A172 (cell line): ENCODE measurements around the gene SLC16A8. TPM values are rescaled to one million over a fixed set of nuclear protein-coding genes. Genes with fewer than 3 reads are reported as not detected.
"Not testable (repeated sequence)": the region's sequence is repeated elsewhere in the genome, so short reads cannot be mapped to it uniquely, and the experiment has no call there.

Source experiments
- DNase-seq: peaks from one replicate; pipeline ENCODE4 v3.0.0-alpha.2; 2015; ENCODE audit warnings: low spot score
- total RNA-seq: library from RNA; depleted of rRNA; stranded (reverse); fragments of >200 nt; shearing (Covaris generic); gene quantifications from 2 replicates; pipeline ENCODE4 v1.2.3, GENCODE V29; 2014; rRNA removed

The SLC16A8 gene, protein sequence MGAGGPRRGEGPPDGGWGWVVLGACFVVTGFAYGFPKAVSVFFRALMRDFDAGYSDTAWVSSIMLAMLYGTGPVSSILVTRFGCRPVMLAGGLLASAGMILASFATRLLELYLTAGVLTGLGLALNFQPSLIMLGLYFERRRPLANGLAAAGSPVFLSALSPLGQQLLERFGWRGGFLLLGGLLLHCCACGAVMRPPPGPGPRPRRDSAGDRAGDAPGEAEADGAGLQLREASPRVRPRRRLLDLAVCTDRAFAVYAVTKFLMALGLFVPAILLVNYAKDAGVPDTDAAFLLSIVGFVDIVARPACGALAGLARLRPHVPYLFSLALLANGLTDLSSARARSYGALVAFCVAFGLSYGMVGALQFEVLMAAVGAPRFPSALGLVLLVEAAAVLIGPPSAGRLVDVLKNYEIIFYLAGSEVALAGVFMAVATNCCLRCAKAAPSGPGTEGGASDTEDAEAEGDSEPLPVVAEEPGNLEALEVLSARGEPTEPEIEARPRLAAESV
- total RNA-seq = not detected in 2 replicates

- no peak for DNase-seq
These were observed at the start of gene SLC16A8 for GRCh38 chr22:38083931-38084631. SLC16A8 (minus strand) TSS chr22:38084184; CDS start chr22:38082873, 1,311 bp downstream.

DNA sequence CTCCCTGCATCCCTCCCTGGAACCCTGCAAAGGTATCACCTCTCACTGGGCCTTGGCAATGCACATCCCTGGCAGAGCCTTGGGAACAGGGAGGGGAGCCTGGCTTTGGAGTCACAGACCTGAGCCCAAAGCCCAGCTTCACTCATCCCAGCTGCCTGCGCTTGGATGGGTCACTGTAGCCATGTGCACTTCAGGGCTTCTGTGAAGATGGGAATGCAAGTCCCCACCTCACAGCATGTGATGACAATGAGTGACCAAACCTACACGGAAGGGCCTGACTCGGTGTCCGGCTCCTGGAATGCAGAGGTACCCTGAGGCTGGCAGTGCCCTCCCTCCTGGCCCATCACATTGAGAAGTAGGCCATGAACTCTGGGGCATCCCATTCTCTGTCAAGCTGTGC, 49.3 kb upstream of the SLC16A8 start:
- DNase-seq = no peak

GRCh38 chr22:38132794-38133193, 48.8 kb upstream of the SLC16A8 start:
- DNase-seq = no peak

GRCh38 chr22:38132136-38132535, 48.2 kb upstream of the SLC16A8 start:
- no peak for DNase-seq

GRCh38 chr22:38131399-38131798, 47.4 kb upstream of the SLC16A8 start:
- DNase-seq = no peak

DNA sequence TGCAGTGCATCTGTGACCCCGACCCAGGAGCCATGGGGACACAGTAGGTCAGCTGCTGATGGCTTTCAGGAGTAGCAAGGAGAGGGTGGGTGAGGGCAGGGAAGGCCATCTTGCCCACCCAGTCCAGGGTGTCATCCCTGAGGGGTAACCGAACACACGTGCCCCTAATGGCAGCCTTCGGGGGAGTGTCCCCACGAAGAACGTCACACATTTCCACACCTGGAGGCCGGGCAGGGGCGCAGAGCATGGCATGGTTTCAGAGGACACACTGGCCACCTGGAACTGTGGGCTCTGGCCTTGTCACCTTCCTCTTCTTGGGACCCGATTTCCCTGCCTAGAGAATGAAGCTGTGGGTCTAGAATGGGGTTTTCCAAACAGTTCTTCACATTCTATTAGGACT, 45.9 kb upstream of the SLC16A8 start:
- no peak for DNase-seq

- no peak for DNase-seq
These were observed 45.0 kb upstream of the SLC16A8 start for GRCh38 chr22:38129021-38129420.

GRCh38 chr22:38127869-38128268, 43.9 kb upstream of the SLC16A8 start:
- DNase-seq = no peak

- no peak for DNase-seq
These were observed 43.1 kb upstream of the SLC16A8 start for GRCh38 chr22:38126928-38127668.

DNA sequence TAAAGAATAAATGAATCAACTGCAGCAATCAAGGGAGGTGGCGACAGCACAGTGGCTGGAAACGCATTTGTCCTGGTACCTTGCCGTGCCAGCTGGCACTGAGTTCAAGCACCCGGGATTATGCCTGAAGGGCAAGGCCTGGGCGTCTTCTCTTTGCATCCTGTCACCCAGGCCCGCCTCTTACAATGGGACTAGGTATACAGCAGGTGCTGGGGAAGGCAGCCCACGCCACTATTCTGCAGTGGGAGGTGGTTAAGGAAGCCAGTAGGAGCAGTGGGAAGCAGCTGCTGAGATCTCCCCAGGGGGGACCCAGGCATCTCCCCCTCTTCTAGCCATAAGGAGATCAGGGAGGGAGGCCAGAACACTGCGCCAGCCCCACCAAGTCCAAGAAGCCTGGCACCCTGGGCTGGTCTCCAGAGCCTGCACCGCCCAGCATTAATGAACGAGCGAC, 41.8 kb upstream of the SLC16A8 start:
- no peak for DNase-seq

DNA sequence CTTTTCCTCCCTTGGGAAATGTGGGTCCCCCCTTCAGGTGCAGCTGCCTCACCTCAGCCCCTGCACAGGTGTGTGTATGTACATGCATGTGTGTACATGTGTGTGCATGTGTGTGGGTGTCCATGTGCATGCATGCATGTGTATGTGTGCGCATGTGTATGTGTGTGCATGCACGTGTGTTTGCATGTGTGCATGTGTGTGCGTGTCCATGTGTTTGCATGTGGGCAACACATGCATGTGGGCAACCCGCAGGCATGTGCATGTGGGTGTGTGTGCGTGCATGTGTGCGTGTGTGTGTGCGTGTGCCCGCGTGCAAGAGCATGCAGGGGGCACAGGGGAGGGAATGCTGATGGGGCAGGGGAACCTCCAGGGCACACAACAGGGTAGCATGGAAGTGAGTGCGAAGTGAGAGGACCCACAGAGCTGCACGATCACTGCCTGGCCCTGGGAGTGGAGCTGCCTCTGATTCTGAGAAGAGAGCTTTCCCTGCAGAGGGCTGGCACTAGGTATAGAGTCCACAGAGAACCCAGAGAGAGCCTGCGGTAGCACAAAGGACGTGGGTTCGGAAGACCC, 41.1 kb upstream of the SLC16A8 start:
- DNase-seq = no peak

- no peak for DNase-seq
These were observed 40.4 kb upstream of the SLC16A8 start for GRCh38 chr22:38124236-38124974.

DNA sequence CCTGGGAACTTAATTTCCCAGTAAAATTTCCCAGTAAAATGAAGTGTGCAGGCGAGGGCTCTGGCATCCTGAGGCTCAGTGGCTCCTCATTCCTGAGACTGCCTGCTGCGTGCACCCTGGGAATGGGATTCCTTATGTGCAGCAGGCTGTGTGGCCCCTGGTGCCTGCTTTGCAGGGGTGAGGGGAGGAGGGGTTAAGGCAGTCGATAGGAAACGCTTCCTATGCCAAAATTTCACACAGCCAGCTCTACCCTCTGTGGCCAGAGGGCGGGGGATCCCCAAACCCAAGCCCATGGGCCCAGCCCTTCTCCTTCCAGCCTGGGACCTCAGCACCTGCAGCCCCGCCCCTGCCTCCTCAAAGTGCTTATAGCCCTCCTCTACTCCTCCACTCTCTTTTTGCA, 38.6 kb upstream of the SLC16A8 start:
- no peak for DNase-seq

DNA sequence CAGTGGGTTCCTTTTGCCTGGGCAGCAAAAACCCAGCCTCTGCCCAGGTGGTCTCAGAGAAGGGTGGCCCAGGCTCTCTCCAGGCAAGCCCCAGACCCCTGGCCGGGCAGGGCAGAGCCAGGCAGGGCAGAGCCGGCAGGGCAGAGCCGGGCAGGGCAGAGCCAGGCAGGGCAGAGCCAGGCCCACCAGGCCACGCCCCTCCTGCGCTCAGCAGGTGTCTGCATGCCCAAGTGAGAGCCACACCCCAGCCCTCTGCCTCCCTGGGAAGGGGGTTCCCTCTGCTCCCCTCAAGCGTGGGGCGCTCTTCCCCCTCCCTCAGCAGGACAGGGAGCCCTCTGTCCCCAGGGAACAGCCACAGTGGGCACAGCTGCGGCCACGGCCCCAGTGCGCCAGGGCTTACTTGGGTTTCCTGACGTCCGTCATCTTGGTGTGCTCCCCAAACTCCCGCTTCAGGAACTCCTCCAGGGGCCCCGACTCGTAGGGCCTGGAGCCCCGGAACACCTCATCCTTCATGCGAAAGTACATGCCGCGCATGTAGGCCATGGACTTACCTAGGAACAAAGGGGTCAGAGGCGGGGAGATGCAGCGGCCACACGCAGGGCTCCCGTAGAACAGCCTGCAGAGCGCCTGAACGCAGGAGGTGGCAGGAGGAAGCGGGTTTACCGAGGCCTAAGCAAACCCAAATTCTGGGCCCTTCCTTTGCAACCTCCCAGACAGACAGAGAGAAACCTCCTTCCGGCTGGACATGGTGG, 36.6 kb upstream of the SLC16A8 start:
- DNase-seq = no peak

GRCh38 chr22:38118747-38119146, 34.8 kb upstream of the SLC16A8 start:
- not testable (repeated sequence) for DNase-seq

DNA sequence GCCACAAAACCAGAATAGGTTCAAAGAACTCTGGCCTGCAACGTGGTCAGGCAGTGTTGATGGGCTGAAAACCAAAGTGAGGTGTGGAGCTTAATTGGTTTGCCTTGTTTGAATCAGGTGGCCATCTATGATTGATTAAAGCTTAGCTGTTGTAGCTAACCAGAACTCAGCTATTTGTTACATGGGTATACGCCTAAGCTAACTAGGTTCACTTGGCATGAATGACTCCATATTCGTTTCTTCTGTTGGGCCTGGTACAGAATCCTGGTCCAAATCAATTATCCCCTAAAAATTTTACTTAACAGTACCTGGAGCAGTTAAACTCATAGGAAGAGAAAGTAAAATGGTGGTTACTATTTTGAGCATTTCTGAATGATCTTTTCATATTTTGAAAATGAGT, 34.2 kb upstream of the SLC16A8 start:
- no peak for DNase-seq

DNA sequence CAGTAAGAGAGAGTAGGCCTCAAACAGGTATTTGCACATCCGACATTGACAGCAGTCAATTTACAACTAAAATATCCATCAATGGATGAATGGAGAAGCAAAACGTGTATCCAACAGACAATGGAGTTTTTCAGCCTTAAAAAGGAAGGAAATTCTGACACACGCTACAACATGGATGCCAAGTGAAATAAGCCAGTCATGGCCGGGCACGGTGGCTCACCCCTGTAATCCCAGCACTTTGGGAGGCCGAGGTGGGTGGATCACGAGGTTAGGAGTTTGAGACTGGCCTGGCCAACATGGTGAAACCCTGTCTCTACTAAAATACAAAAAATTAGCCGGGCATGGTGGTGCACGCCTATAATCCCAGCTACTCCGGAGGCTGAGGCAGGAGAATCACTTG, 33.6 kb upstream of the SLC16A8 start:
- DNase-seq = not testable (repeated sequence)

GRCh38 chr22:38115423-38116205, 31.6 kb upstream of the SLC16A8 start:
- DNase-seq = no peak
